ENCODE data around the gene DTNA. TPM values are rescaled to one million over a fixed set of nuclear protein-coding genes. Genes with fewer than 3 reads are reported as not detected.

DTNA gene
- total RNA-seq, 1 experiment from 2014 or later, result 0.77 TPM

DNA sequence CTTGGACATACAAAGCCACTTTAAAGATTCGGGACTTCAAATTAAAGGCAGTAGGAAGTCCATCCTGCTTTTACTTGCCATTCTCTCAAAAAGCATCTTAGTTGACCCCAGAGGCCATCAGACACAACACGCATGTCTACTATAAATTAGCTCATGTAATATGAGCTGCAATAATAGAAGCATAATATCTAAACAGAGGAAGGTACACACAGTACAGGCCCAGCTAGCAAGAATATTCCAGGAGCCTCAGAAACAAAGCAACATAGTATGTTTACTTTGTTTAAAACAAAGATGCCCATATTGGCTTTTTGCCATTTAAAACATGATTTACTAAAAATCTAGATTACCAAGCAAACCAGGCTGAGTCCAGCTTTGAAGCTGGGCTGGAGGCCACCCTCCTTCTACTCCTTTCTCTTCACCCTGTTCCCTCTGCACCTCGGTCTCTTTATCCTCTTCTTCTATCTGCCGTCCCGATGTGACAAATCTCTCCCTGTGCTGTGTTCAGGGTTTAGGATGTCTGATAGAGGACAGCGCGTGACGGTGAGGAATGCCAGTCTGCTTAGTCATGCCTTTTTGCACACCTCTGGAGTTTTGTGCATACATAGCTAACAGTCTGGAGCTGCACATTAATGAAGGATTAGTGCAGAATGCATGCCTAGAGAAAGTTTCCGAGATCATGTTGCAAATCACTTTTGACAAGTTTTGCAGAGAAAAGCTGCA lies 28.2 kb downstream of the DTNA start:
- POLR2A ChIA-PET, result no interaction called here
- intact Hi-C loops (cut with micrococcal nuclease; ENCODE audit: unreplicated experiment) (no loop called here), in situ Hi-C loops (cut with HindIII; ENCODE audit: low pct_unique_long_range_greater_than_20kb, low sequenced_read_pairs) (no loop called here)

DNA sequence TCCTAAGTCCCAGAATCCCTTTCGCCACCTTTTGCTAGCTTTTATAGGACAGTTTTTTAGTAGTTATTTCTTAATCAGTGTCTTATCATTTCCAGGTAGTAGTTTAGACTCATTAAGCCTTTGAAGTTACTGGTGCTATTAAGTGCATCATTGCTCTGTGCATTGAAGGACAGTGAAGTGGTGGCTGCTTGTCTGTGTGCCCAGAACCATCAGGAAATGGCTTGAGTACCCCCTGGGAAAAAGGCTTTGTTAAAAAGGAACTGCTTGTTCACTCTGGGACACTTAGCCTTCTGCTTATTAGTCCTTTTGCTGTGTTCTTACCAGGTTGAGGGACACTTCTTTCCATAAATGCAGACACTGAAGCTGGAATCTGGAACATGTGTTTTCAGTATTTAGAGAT lies 30.0 kb downstream of the DTNA start:
- Histone ChIP-seq H3K4me3 (ENCODE audit: low read depth in 2 of 2, low read length in 2 of 2) (no peak overlapping the region), H3K27ac (ENCODE audit: low read length) (no peak overlapping the region), H3K4me1 (ENCODE audit: control insufficient read depth, insufficient read depth, low read length) (no peaks in the 10 kb centered on the region), H3K27me3 (ENCODE audit: control insufficient read depth, insufficient read depth, low read length) (no peaks in the 10 kb centered on the region), H3K9me3 (ENCODE audit: control insufficient read depth, insufficient read depth, low read depth, low read length) (no peaks in the 10 kb centered on the region), H3K36me3 (ENCODE audit: control insufficient read depth, insufficient read depth, low read length) (no peaks in the 10 kb centered on the region)
- intact Hi-C loops (cut with micrococcal nuclease; ENCODE audit: unreplicated experiment), result no loop called here
- no TSS peak for BruUV-seq (replicated peaks)
- DNase-seq (ENCODE audit: low read depth, low spot score), result no peak
- TF ChIP-seq REST (IDR thresholded peaks at IDR 0.05; ENCODE audit: insufficient read depth in 1 of 2, low read depth in 2 of 2, low read length in 1 of 2), result no peak
- TF ChIP-seq POLR2AphosphoS5 (IDR thresholded peaks at IDR 0.05; ENCODE audit: low read depth, low read length), result no peak
- no peak for TF ChIP-seq CTCF (IDR thresholded peaks at IDR 0.05)
- TF ChIP-seq SIN3A (IDR thresholded peaks at IDR 0.05; ENCODE audit: borderline replicate concordance, insufficient read depth, low read depth, low read length), result no peak
- TF ChIP-seq TCF7L2 (IDR thresholded peaks at IDR 0.05; ENCODE audit: low read depth, low read length), result no peak
- CTCF ChIA-PET, result no interaction called here
- no peak for ATAC-seq
- in situ Hi-C loops (cut with HindIII; ENCODE audit: low pct_unique_long_range_greater_than_20kb, low sequenced_read_pairs), result no loop called here
- POLR2A ChIA-PET, result no interaction called here

More for the DNA sequence above, 28.2 kb downstream of the DTNA start:
- TF ChIP-seq SIN3A (IDR thresholded peaks at IDR 0.05; ENCODE audit: borderline replicate concordance, insufficient read depth, low read depth, low read length) (no peak), CTCF (IDR thresholded peaks at IDR 0.05) (no peak), REST (IDR thresholded peaks at IDR 0.05; ENCODE audit: insufficient read depth in 1 of 2, low read depth in 2 of 2, low read length in 1 of 2) (no peak), TCF7L2 (IDR thresholded peaks at IDR 0.05; ENCODE audit: low read depth, low read length) (no peak), POLR2AphosphoS5 (IDR thresholded peaks at IDR 0.05; ENCODE audit: low read depth, low read length) (no peak)
- no TSS peak for BruUV-seq (replicated peaks)
- Histone ChIP-seq H3K4me3 (ENCODE audit: low read depth in 2 of 2, low read length in 2 of 2) (no peak overlapping the region), H3K27me3 (ENCODE audit: control insufficient read depth, insufficient read depth, low read length) (no peaks in the 10 kb centered on the region), H3K27ac (ENCODE audit: low read length) (no peak overlapping the region), H3K36me3 (ENCODE audit: control insufficient read depth, insufficient read depth, low read length) (no peaks in the 10 kb centered on the region), H3K4me1 (ENCODE audit: control insufficient read depth, insufficient read depth, low read length) (no peaks in the 10 kb centered on the region), H3K9me3 (ENCODE audit: control insufficient read depth, insufficient read depth, low read depth, low read length) (no peaks in the 10 kb centered on the region)
- no peak for ATAC-seq
- CTCF ChIA-PET, result no interaction called here
- peak; percentile 13 for DNase-seq (ENCODE audit: low read depth, low spot score)

All from Panc1 (cell line).